Measurements from ENCODE around the gene CLSTN2. TPM values are rescaled to one million over a fixed set of nuclear protein-coding genes. Genes with fewer than 3 reads are reported as not detected.

CLSTN2 gene
- total and polyA plus RNA-seq, 4 donors = 0.09 to 2.2 (median 0.55) TPM

GRCh38 chr3:140316868-140317400 lies 381.9 kb downstream of the CLSTN2 start:
- Histone ChIP-seq H3K27ac (ENCODE audit: low read depth in 1 of 2, low read length in 2 of 2) (no peak overlapping the region), H3K4me3 (ENCODE audit: low read depth in 1 of 3, low read length in 3 of 3) (no peak overlapping the region), H3K4me1 (ENCODE audit: control insufficient read depth in 4 of 4, insufficient read depth in 4 of 4, low read length in 3 of 4) (no peaks in the 10 kb centered on the region), H3K9me3 (ENCODE audit: control insufficient read depth in 4 of 4, low read length in 3 of 4) (no peaks in the 10 kb centered on the region), H3K9ac (ENCODE audit: low read depth in 1 of 2, low read length in 2 of 2) (no peak overlapping the region), H3K36me3 (ENCODE audit: control insufficient read depth in 4 of 4, insufficient read depth in 3 of 4, low read depth in 1 of 4, low read length in 3 of 4) (no peaks in the 10 kb centered on the region), H3K27me3 (ENCODE audit: control insufficient read depth in 4 of 4, insufficient read depth in 4 of 4, low read length in 3 of 4) (peaks cover 0 to 2% (median 0%) of the 10 kb centered on the region in 4 donors)
- DNase-seq (ENCODE audit: low spot score) = no peak
- TF ChIP-seq RAD21 (IDR thresholded peaks at IDR 0.05) (no peak), JUND (IDR thresholded peaks at IDR 0.05) (no peak), ZBTB33 (IDR thresholded peaks at IDR 0.05) (no peak), MAX (IDR thresholded peaks at IDR 0.05) (no peak), YY1 (IDR thresholded peaks at IDR 0.05) (no peak), NR2F2 (IDR thresholded peaks at IDR 0.05) (no peak), SP1 (IDR thresholded peaks at IDR 0.05) (no peak), EGR1 (IDR thresholded peaks at IDR 0.05; ENCODE audit: low read depth in 2 of 2) (no peak), HNF4A (conservative IDR thresholded peaks at IDR 0.05) (no peak), RXRA (IDR thresholded peaks at IDR 0.05) (no peak), FOXA1 (IDR thresholded peaks at IDR 0.05) (no peak), REST (IDR thresholded peaks at IDR 0.05) (no peak), GABPA (IDR thresholded peaks at IDR 0.05 in 1 of 2, conservative IDR thresholded peaks at IDR 0.05 in 1 of 2) (no peak), CTCF (IDR thresholded peaks at IDR 0.05; ENCODE audit: low read depth, low read length, missing input control) (no peak), ATF3 (IDR thresholded peaks at IDR 0.05) (no peak), HNF4G (IDR thresholded peaks at IDR 0.05) (no peak), FOXA2 (IDR thresholded peaks at IDR 0.05) (no peak), TAF1 (conservative IDR thresholded peaks at IDR 0.05) (no peak)
- WGBS = 72% methylated on average over 2 of the region's 2 CpGs
